ENCODE results near the gene SSH2. TPM values are rescaled to one million over a fixed set of nuclear protein-coding genes. Genes with fewer than 3 reads are reported as not detected.

Gene SSH2
- total RNA-seq, 1 donor from 2014 or later, result 12.2 TPM

DNA sequence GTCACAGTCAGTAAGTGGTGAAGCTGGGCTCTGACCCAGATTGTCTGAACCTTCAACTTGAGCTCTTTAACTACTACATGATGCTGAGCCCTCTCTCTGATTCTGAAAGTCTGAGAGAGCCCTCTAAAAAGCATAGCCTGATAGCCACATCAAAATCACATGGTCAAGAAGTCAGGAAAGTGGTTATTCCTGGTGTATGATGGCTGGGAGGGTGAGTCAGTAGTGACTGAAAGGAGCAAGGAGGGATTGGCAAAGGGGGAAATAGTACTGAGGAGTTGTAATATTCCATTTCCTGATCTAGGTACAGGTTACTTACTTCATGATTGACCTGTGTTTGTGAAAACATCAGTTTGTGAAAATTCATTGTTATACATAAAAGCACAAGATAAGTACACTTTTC is 89.1 kb downstream of the SSH2 start:
- H3K27ac Mint-ChIP-seq, result no peak overlapping the region
- no peak overlapping the region for H3K4me3 ChIP-seq
- no peaks in the 10 kb centered on the region for H3K9me3 Mint-ChIP-seq
- peaks cover 6% of the 10 kb centered on the region for H4K20me1 ChIP-seq (ENCODE audit: low read depth)
- TF ChIP-seq, protein P1, sequence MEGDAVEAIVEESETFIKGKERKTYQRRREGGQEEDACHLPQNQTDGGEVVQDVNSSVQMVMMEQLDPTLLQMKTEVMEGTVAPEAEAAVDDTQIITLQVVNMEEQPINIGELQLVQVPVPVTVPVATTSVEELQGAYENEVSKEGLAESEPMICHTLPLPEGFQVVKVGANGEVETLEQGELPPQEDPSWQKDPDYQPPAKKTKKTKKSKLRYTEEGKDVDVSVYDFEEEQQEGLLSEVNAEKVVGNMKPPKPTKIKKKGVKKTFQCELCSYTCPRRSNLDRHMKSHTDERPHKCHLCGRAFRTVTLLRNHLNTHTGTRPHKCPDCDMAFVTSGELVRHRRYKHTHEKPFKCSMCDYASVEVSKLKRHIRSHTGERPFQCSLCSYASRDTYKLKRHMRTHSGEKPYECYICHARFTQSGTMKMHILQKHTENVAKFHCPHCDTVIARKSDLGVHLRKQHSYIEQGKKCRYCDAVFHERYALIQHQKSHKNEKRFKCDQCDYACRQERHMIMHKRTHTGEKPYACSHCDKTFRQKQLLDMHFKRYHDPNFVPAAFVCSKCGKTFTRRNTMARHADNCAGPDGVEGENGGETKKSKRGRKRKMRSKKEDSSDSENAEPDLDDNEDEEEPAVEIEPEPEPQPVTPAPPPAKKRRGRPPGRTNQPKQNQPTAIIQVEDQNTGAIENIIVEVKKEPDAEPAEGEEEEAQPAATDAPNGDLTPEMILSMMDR (IDR thresholded peaks at IDR 0.05), result no peak
- TF ChIP-seq EZH2phosphoT487 (IDR thresholded peaks at IDR 0.05), result no peak
- no peak for TF ChIP-seq EZH2 (IDR thresholded peaks at IDR 0.05)
- no peak overlapping the region for H3K27ac ChIP-seq
- no peak for DNase-seq (ENCODE audit: low spot score)
- H3K79me2 ChIP-seq (ENCODE audit: low read depth), result no peaks in the 10 kb centered on the region
- no peaks in the 10 kb centered on the region for H3K9me3 ChIP-seq (ENCODE audit: low read depth)
- peaks cover 27% of the 10 kb centered on the region for H3K4me1 Mint-ChIP-seq
- H3K27me3 Mint-ChIP-seq (ENCODE audit: insufficient read depth, low read depth), result peaks cover 3% of the 10 kb centered on the region
- H3K4me2 ChIP-seq, result no peak overlapping the region
- no peak overlapping the region for H3K4me3 Mint-ChIP-seq
- H3K9ac ChIP-seq, result no peak overlapping the region
- H3F3A ChIP-seq (ENCODE audit: low read depth), result no peaks in the 10 kb centered on the region
- H3K27me3 ChIP-seq, result no peaks in the 10 kb centered on the region
- H2AFZ ChIP-seq (replicated peaks), result no peak overlapping the region
- no peaks in the 10 kb centered on the region for H3K36me3 Mint-ChIP-seq
- no peaks in the 10 kb centered on the region for H3K36me3 ChIP-seq
- H3K4me1 ChIP-seq, result peaks cover 8% of the 10 kb centered on the region

DNA sequence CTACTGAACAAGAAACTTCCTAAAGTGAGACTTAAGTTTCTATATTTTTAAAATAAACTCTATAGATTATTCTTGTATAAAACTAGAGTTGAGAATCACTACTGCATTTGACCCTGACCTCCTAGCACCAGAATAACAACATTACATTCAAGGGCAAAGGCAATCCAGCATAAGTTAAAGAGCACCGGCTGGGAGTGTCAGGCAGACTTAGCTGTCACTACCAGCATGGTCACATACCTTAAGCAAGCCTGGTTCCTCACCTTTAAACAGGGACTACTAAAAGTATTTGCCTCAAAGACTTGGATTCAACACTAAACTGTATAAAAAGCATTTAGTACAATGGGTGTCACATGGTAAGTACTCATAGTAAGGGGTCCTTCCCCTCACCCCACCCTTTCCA is 90.4 kb downstream of the SSH2 start:
- no peak overlapping the region for H3K4me3 Mint-ChIP-seq
- TF ChIP-seq EZH2phosphoT487 (IDR thresholded peaks at IDR 0.05), result no peak
- TF ChIP-seq, protein P1 (IDR thresholded peaks at IDR 0.05), result no peak
- Histone ChIP-seq H3K9ac (no peak overlapping the region), H3K4me2 (no peak overlapping the region), H3F3A (ENCODE audit: low read depth) (no peaks in the 10 kb centered on the region), H4K20me1 (ENCODE audit: low read depth) (peaks cover 6% of the 10 kb centered on the region), H3K79me2 (ENCODE audit: low read depth) (no peaks in the 10 kb centered on the region), H3K4me1 (peaks cover 5% of the 10 kb centered on the region), H3K36me3 (no peaks in the 10 kb centered on the region), H3K9me3 (ENCODE audit: low read depth) (no peaks in the 10 kb centered on the region), H3K27ac (no peak overlapping the region), H2AFZ (replicated peaks) (no peak overlapping the region), H3K4me3 (no peak overlapping the region), H3K27me3 (no peaks in the 10 kb centered on the region)
- no peak overlapping the region for H3K27ac Mint-ChIP-seq
- no peaks in the 10 kb centered on the region for H3K9me3 Mint-ChIP-seq
- no peaks in the 10 kb centered on the region for H3K27me3 Mint-ChIP-seq (ENCODE audit: insufficient read depth, low read depth)
- no peak for DNase-seq (ENCODE audit: low spot score)
- no peaks in the 10 kb centered on the region for H3K36me3 Mint-ChIP-seq
- peaks cover 17% of the 10 kb centered on the region for H3K4me1 Mint-ChIP-seq

DNA sequence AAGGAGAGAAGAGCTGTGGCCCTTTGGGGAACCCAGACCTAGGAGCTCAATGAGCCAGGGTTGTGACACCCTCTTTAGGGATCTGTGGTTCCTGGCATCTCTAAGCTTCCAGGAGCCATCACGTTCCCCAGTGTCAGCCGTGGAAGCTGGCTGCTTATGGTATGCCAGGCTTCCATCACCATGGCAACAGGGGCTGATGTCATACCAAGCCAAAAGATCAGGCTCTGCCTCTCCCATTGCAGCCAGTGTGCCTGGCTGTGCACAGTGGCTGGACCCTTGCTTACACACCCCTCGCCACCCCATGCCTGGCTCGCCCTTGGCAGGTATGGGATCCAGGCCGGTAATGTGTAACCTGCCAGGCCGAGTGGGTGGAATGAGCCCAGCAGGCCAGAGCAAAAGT is 91.1 kb downstream of the SSH2 start:
- Mint-ChIP-seq H3K4me1 (peaks cover 13% of the 10 kb centered on the region), H3K27me3 (ENCODE audit: insufficient read depth, low read depth) (no peaks in the 10 kb centered on the region), H3K36me3 (no peaks in the 10 kb centered on the region), H3K9me3 (no peaks in the 10 kb centered on the region), H3K4me3 (no peak overlapping the region), H3K27ac (no peak overlapping the region)
- Histone ChIP-seq H3K4me2 (no peak overlapping the region), H3K4me1 (no peaks in the 10 kb centered on the region), H3K79me2 (ENCODE audit: low read depth) (no peaks in the 10 kb centered on the region), H2AFZ (replicated peaks) (no peak overlapping the region), H3K36me3 (no peaks in the 10 kb centered on the region), H3K27me3 (no peaks in the 10 kb centered on the region), H4K20me1 (ENCODE audit: low read depth) (peaks cover 6% of the 10 kb centered on the region), H3K4me3 (no peak overlapping the region), H3K9me3 (ENCODE audit: low read depth) (no peaks in the 10 kb centered on the region), H3K9ac (no peak overlapping the region), H3K27ac (no peak overlapping the region), H3F3A (ENCODE audit: low read depth) (no peaks in the 10 kb centered on the region)
- DNase-seq (ENCODE audit: low spot score), result peak; percentile 86
- TF ChIP-seq EZH2 (IDR thresholded peaks at IDR 0.05) (no peak), EZH2phosphoT487 (IDR thresholded peaks at IDR 0.05) (no peak)
- TF ChIP-seq, protein P1 (IDR thresholded peaks at IDR 0.05), result no peak

Data from neural progenitor cell (in vitro differentiated cells).